GM18858 (cell line): ENCODE data around the gene SLC45A2.
"Not testable (repeated sequence)": the region's sequence is repeated elsewhere in the genome, so short reads cannot be mapped to it uniquely, and the experiment has no call there.

Experiments
- ATAC-seq: cut with Tn5 transposase; IDR thresholded peaks from one replicate; pipeline ENCODE4 v1.9.1; 2021; ENCODE audit not compliant: unreplicated experiment

Gene SLC45A2

GRCh38 chr5:33931136-33931535, 53.4 kb downstream of the SLC45A2 start:
- no peak for ATAC-seq

DNA sequence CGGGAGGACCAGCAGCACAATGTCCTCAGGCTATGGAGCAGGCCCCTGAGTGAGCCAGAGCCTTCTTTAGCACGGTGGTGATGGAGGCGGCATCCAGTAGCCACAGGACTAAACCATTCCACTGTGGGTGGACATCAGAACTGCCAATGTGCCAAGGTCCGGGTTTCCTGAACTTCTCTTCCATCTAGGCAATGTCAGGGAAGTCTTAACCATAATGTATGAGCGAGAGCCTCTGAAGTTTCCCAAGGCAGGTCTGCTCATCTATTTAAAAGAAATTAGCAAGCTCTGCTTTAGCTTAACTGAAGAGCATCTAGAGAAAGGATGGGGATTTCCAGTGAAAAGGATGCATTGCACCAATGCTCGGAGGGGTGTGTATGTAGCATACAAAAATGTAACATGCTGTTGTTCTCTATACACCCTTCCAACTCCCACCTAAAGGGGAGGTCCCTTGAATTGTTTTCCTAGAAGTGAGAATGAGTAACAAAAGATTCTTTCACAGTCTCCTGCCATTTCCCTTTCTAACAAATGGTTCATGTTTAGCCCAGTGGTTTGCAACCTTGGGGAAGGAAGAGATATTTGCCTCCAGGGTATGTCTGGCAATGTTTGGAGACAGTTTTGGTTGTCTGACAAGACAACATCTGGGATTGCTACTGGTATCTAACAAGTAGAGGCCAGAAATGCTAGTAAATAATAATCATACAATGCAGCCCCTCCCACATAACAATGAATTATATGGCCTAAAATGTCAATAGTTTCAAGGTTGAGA, 54.4 kb downstream of the SLC45A2 start:
- no peak for ATAC-seq

DNA sequence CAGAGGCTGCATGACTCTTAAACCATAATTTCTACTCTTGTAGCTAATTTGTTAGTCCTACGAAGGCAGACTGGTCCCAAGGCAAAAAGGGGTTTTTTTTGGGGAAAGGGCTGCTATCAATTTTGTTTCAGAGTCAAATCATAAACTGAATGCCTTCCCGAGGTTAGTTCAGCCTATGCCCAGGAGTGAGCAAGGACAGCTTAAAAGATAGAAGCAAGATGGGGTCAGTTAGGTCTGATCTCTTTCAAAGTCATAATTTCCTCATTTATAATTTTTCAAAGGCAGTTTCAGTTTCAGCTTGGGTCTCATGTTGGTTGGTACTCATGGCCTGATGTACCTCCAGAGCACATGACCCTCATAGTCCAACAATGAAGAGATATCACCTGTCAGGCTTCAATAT, 56.2 kb downstream of the SLC45A2 start:
- no peak for ATAC-seq

DNA sequence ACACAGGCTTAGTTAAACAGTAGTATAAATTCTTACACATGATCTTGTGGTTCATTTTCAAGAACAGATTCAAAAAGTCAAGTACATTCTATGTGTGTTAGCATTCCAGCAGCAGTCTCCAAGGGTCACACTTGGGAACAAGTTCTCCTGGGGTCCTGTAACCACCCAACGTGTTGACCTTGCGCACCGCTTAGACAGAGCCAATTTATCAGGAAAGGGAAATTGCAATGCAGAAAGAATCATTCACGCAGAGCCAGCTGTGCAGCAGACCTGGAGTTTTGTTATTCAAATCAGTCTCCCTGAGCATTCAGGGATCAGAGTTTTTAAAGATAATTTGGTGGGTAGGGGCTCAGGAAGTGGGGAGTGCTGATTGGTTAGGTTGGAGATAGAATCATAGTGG, 56.8 kb downstream of the SLC45A2 start:
- no peak for ATAC-seq

- ATAC-seq, result no peak
These were observed 59.2 kb downstream of the SLC45A2 start for GRCh38 chr5:33925278-33925677.

DNA sequence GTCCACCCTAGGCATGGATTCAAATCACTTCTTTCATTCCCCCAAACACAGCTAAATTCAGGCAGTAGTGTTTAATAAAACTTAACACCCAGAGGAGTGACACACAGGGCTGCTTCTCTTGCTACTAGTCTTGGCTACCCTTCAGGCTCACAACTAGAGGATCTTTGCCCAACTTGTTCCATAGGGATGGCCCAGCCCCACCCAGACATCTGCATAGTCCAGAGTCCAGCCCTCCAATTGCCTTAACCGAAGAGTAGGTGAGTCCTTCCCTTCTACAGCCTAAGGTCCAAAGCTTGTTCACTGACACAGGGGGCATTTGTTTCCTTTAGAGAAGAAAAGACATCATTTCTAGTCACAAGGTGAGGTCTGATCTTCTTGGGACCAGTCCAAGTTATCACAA, 63.5 kb downstream of the SLC45A2 start:
- no peak for ATAC-seq

- ATAC-seq, result not testable (repeated sequence)
These were observed 69.6 kb downstream of the SLC45A2 start for GRCh38 chr5:33914844-33915243.

DNA sequence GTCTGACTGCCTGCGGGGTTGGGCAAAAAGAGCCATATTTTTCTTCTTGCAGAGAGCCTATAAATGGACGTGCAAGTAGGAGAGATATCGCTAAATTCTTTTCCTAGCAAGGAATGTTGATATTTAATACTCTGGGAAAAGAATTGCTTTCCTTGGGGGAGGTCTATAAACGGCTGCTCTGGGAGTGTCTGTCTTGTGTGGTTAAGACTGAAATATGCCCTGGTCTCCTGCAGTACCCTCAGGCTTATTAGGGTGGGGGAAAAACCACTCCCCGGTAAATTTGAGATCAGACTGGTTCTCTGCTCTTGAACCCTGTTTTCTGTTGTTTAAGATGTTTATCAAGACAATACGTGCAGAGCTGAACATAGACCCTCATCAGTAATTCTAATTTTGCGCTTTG, 78.2 kb downstream of the SLC45A2 start:
- ATAC-seq, result not testable (repeated sequence)

- no peak for ATAC-seq
These were observed 79.1 kb downstream of the SLC45A2 start for GRCh38 chr5:33905381-33905780.

DNA sequence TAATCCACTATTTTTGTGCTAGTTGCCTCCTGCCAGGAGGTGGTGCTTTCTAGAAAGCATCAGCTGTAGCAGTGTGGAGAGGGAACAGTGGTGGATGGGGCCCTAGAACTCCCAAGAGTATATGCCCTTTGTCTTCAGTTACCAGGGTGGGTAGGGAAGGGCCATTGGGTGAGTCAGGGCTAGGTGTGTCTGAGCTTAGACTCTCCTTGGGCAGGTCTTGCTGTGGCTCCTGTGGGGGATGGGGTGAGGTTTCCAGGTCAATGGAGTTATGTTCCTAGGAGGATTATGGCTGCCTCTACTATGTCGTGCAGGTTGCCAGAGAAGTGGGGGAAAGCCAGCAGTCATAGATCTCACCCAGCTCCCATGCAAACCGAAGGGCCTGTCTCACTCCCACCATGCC, 81.4 kb downstream of the SLC45A2 start:
- ATAC-seq, result no peak

- no peak for ATAC-seq
These were observed 83.3 kb downstream of the SLC45A2 start for GRCh38 chr5:33901156-33901555.
